ENCODE measurements around the gene SPHK1.

The SPHK1 gene

GRCh38 chr17:76432004-76432403 lies 47.6 kb downstream of the SPHK1 start:
- no peak for DNase-seq
- Histone ChIP-seq H3K4me1 (ENCODE audit: control insufficient read depth, insufficient read depth, low read length, poor library complexity, severe bottlenecking) (no peaks in the 10 kb centered on the region), H3K36me3 (ENCODE audit: control insufficient read depth, insufficient read depth, low read length) (peaks cover 5% of the 10 kb centered on the region), H3K9me3 (ENCODE audit: control insufficient read depth, low read length) (no peaks in the 10 kb centered on the region), H3K27me3 (replicated peaks; ENCODE audit: control insufficient read depth, insufficient read depth, low read length, poor library complexity, severe bottlenecking) (no peaks in the 10 kb centered on the region), H3K27ac (ENCODE audit: insufficient read depth, low read length, poor library complexity, severe bottlenecking) (no peak overlapping the region), H3K4me3 (ENCODE audit: insufficient read depth, low read depth, low read length, poor library complexity, severe bottlenecking) (no peak overlapping the region)

- Histone ChIP-seq H3K4me1 (ENCODE audit: control insufficient read depth, insufficient read depth, low read length, poor library complexity, severe bottlenecking) (no peaks in the 10 kb centered on the region), H3K27ac (ENCODE audit: insufficient read depth, low read length, poor library complexity, severe bottlenecking) (no peak overlapping the region), H3K36me3 (ENCODE audit: control insufficient read depth, insufficient read depth, low read length) (peaks cover 5% of the 10 kb centered on the region), H3K27me3 (replicated peaks; ENCODE audit: control insufficient read depth, insufficient read depth, low read length, poor library complexity, severe bottlenecking) (no peaks in the 10 kb centered on the region), H3K4me3 (ENCODE audit: insufficient read depth, low read depth, low read length, poor library complexity, severe bottlenecking) (no peak overlapping the region), H3K9me3 (ENCODE audit: control insufficient read depth, low read length) (no peaks in the 10 kb centered on the region)
- DNase-seq, result no peak
Observed at GRCh38 chr17:76432712-76433336, 48.4 kb downstream of the SPHK1 start.

DNA sequence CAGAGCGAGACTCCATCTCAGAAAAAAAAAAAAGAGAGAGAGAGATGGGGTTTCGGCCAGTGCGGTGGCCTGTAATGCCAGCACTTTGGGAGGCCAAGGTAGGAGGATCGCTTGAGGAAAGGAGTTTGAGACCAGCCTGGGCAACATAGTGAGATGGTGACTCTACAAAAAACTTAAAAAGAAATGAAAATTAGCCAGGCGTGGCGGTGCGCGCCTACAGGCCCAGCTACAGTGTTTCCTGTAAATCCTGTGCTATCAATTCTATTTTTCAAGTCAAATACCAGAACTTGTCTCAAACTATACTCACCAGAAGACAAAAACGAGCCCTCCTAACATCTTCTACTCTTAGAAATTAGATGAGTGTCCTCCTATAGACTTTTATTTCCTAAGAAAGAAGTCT lies 49.3 kb downstream of the SPHK1 start:
- no peaks in the 10 kb centered on the region for H3K9me3 ChIP-seq (ENCODE audit: control insufficient read depth, low read length)
- no peak overlapping the region for H3K4me3 ChIP-seq (ENCODE audit: insufficient read depth, low read depth, low read length, poor library complexity, severe bottlenecking)
- DNase-seq, result no peak
- H3K27ac ChIP-seq (ENCODE audit: insufficient read depth, low read length, poor library complexity, severe bottlenecking), result no peak overlapping the region
- peaks cover 5% of the 10 kb centered on the region for H3K36me3 ChIP-seq (ENCODE audit: control insufficient read depth, insufficient read depth, low read length)
- no peaks in the 10 kb centered on the region for H3K27me3 ChIP-seq (replicated peaks; ENCODE audit: control insufficient read depth, insufficient read depth, low read length, poor library complexity, severe bottlenecking)
- H3K4me1 ChIP-seq (ENCODE audit: control insufficient read depth, insufficient read depth, low read length, poor library complexity, severe bottlenecking), result no peaks in the 10 kb centered on the region

DNA sequence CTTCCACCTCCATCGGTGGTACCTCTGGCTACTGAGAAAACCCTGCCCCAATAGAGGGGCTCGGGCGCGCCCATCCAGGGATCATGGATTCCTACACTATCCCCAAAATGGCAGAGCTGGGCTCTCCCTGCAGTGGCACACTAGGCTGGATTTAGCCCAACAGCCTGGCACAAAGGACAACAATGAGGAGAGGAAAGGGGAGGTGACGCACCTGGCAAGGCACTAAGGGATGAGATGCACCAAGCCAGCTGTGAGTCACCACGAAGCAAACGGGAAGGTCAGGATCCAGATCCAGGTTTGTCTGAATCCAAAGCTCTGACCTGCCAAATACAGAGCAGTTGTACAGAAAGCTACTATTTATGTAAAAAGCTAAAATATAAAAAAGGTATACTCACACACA lies 50.5 kb downstream of the SPHK1 start:
- Histone ChIP-seq H3K27me3 (replicated peaks; ENCODE audit: control insufficient read depth, insufficient read depth, low read length, poor library complexity, severe bottlenecking) (no peaks in the 10 kb centered on the region), H3K36me3 (ENCODE audit: control insufficient read depth, insufficient read depth, low read length) (peaks cover 5% of the 10 kb centered on the region), H3K4me1 (ENCODE audit: control insufficient read depth, insufficient read depth, low read length, poor library complexity, severe bottlenecking) (no peaks in the 10 kb centered on the region), H3K4me3 (ENCODE audit: insufficient read depth, low read depth, low read length, poor library complexity, severe bottlenecking) (no peak overlapping the region), H3K9me3 (ENCODE audit: control insufficient read depth, low read length) (no peaks in the 10 kb centered on the region), H3K27ac (ENCODE audit: insufficient read depth, low read length, poor library complexity, severe bottlenecking) (no peak overlapping the region)
- no peak for DNase-seq

GRCh38 chr17:76435751-76436150 lies 51.3 kb downstream of the SPHK1 start:
- H3K27me3 ChIP-seq (replicated peaks; ENCODE audit: control insufficient read depth, insufficient read depth, low read length, poor library complexity, severe bottlenecking), result no peaks in the 10 kb centered on the region
- no peaks in the 10 kb centered on the region for H3K4me1 ChIP-seq (ENCODE audit: control insufficient read depth, insufficient read depth, low read length, poor library complexity, severe bottlenecking)
- no peak overlapping the region for H3K4me3 ChIP-seq (ENCODE audit: insufficient read depth, low read depth, low read length, poor library complexity, severe bottlenecking)
- no peak overlapping the region for H3K27ac ChIP-seq (ENCODE audit: insufficient read depth, low read length, poor library complexity, severe bottlenecking)
- H3K36me3 ChIP-seq (ENCODE audit: control insufficient read depth, insufficient read depth, low read length), result peaks cover 5% of the 10 kb centered on the region
- no peaks in the 10 kb centered on the region for H3K9me3 ChIP-seq (ENCODE audit: control insufficient read depth, low read length)
- no peak for DNase-seq
